GM13976 (cell line): ENCODE data around the gene NFYB.
A peak's percentile ranks its signal among the peaks of the same experiment; 100 is the strongest.

ENCODE experiments used
- DNase-seq: peaks from one replicate; pipeline ENCODE4 v3.0.0; 2012; ENCODE audit warnings: low spot score
- in situ Hi-C: fragments of 300-500 bp; cut with MboI; formaldehyde crosslinking; loops from one replicate; pipeline ENCODE4 v1.12.0; 2022; ENCODE audit warnings: low sequenced_read_pairs, mixed read lengths, inconsistent platforms; ENCODE audit not compliant: unreplicated experiment
- TF ChIP-seq, protein P1 (sequence below): IDR thresholded peaks from 2 replicates; pipeline ENCODE4 v1.5.1; 2012; ENCODE audit warnings: borderline replicate concordance, mild to moderate bottlenecking; ENCODE audit not compliant: insufficient read depth; ENCODE audit errors: extremely low read depth, missing control alignments, control extremely low read depth

NFYB gene

DNA sequence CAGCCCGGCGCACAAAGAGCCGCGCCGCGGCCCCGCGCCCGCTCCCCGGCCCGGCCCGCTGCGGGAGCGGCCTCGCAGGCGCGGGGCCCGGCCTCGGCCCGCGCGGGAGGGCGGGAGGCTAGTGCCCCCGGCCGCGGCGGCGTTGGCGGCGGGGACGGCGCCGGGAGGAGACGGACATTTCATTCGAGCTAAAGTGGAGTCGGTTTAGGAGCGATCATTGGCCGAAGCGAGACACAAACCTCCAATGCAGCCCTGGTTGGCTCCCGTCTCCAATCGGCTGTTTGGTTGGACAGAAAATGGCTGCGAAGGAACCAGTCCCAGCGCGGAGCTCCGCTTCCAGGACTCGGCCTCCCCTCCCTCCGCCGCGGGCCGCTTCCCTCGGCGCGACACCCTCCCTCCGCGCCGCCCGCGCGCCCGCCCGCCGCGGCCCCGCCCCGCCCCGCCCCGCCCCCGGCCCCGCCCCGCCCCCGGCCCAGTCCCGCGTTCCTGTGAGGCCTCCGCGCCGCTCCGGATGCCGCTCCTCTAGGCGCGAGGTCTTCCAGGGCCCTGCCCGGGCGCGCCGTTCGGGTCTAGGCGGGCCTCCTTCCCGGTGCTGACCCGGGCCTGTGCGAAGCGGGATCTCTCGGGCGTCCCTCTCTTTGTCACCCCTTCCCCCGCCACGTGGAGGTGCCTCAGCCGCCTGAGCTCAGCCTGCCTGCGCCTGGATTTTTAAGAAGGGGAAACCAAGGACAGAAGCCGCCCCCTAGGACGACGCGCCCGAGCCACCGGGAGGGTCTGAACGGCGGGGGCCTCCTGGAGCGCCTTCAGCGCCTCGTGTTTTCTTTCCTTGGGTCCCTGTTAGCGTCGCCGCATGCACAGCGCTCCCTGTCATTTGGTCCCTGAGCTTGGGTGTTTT is at the start of gene NFYB:
Gene NFYB (minus strand): TSS at position 309 of the 895 bp plus-strand sequence. CDS start 2,757 bp downstream, outside the sequence.
- peak; percentile 98 for DNase-seq
- in situ Hi-C loops, result no loop called here
- TF ChIP-seq, protein P1, sequence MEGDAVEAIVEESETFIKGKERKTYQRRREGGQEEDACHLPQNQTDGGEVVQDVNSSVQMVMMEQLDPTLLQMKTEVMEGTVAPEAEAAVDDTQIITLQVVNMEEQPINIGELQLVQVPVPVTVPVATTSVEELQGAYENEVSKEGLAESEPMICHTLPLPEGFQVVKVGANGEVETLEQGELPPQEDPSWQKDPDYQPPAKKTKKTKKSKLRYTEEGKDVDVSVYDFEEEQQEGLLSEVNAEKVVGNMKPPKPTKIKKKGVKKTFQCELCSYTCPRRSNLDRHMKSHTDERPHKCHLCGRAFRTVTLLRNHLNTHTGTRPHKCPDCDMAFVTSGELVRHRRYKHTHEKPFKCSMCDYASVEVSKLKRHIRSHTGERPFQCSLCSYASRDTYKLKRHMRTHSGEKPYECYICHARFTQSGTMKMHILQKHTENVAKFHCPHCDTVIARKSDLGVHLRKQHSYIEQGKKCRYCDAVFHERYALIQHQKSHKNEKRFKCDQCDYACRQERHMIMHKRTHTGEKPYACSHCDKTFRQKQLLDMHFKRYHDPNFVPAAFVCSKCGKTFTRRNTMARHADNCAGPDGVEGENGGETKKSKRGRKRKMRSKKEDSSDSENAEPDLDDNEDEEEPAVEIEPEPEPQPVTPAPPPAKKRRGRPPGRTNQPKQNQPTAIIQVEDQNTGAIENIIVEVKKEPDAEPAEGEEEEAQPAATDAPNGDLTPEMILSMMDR, result no peak

DNA sequence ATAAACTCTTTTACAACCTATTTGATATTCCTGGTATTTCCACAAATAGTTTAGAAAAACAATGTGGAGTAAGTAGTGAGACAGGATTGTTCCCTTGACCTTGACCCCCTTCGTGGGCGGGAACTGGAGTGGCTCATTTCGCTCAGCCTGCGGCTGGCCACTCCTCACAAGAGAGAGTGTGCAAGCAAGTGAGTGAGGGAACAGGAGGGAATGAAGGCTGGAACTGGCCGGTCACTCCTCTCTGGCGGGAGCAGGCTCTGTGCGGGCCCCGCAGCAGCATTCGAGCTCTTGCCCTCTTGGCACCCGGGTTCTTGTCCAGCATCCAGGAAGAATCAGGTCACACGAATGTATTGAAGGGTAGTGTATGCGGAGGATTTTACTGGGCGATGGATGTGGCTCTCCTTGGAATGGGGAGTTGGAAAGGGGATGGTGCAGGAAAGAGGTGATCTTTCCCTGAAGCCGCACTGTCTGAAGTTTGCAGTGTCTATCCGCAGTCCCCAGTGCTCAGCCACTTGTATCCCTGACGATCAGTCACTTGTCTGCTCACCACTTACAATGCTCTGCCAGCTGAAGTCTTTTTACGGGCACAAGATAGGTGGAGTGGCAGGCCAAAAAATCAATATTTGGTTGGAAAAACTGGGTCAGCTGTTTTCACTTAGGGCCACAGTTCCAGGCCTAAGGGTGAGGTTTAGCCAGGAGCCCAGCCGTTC is 49.6 kb upstream of the NFYB start:
- DNase-seq, result no peak
- in situ Hi-C loops, result loop anchor here (25.0 kb wide), 1 partner anchor 875 kb away; no protein-coding TSS in a partner anchor
- TF ChIP-seq, protein P1, result no peak

DNA sequence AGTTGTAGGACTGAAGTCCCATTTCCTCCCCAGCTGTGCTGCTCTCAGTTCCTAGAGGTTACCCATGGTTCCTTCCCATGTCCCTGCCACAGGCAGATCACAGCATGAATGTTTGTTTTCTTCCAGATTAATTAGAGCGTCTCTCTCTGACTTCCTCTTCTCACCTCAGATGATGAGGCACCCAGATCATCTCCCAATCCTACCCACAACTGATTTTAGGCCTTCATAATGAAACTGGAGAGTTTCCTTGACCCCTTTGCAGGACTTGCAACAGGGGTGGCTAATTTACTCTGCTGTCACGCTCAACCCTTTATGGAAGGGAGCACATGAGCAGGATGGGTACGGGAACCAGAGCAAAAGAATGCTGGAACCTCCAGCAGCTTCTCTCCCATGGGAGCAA is 45.4 kb upstream of the NFYB start:
- no peak for DNase-seq
- TF ChIP-seq, protein P1, result no peak
- in situ Hi-C loops, result loop anchor here (25.0 kb wide), 1 partner anchor 879 kb away; no protein-coding TSS in a partner anchor

DNA sequence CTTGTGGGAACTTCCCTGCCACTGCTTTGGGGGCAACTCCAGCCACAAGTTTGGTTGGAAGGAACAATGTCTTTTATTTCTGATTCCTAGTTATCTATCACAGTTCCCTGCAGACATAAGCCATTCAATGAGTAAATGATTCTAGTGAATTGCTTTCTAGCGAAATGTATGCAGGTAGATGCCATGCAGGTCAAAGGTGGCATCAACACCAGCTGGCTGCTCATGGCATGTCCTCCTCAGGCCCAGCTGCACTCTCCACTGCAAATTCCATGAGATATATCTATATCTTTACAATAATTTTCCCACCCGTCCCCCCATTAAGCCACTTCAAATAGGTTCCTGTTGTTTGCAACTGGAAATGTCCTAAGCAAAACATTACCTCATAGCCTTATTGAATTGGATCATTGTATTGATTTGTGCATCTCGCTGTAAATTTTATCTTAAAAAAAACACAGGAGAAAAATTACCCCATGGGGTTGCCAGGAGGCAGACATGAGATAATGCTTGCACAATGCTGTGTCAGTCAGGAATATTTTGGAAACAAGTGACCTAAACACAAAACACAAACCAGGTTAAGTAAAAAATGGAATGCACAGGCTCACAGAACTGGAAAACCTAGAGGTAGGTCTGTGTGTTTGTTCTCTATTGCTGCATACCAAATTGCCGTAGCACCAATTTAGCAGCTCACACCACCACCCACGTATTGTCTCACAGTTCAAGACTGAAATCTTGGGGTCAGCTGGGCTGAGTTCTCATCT is 44.8 kb upstream of the NFYB start:
- TF ChIP-seq, protein P1, result no peak
- in situ Hi-C loops, result loop anchor here (25.0 kb wide), 1 partner anchor 880 kb away; no protein-coding TSS in a partner anchor
- DNase-seq, result no peak

DNA sequence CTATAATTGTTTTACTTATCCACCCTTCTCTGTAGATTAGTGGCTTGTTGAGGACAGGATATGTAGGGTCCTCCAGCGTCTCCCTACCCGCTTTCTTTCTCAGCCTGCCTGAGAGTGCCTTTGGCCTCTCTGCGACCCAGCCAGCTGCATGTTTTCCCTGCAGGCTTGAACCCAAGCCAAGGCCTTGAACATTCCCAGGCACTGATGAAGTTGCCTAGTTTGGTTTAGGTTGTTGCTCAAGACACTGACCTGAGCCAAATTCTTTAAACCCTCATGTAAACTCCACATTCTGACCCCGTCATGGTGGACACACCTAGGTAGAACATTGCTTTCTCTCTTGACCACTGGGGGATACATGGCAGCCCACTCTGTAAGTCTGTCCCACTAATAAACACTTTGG is 44.1 kb upstream of the NFYB start:
- no peak for DNase-seq
- in situ Hi-C loops, result loop anchor here (25.0 kb wide), 1 partner anchor 880 kb away; no protein-coding TSS in a partner anchor
- TF ChIP-seq, protein P1, result no peak

DNA sequence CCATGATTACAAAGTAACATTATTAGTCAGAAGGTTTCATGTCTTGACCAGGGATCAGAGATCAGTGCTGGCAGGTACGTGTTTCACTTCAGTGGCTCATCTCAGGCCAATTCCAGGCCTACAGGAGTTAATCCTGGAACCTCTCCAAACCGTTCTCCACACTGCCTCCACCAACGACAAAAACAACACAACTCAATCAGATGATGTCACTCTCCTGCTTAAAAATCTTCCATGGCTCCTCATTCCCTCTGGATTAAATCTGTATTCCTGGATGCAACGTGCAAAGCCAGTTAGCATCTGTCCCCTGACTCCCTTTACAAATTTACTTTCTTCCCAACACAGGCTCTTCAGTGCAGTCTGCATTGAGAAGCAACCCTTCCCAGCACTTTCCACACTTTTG is 43.3 kb upstream of the NFYB start:
- TF ChIP-seq, protein P1, result no peak
- no peak for DNase-seq
- in situ Hi-C loops, result loop anchor here (25.0 kb wide), 1 partner anchor 881 kb away; no protein-coding TSS in a partner anchor
